ENCODE results near the gene ARHGAP24.

DNA sequence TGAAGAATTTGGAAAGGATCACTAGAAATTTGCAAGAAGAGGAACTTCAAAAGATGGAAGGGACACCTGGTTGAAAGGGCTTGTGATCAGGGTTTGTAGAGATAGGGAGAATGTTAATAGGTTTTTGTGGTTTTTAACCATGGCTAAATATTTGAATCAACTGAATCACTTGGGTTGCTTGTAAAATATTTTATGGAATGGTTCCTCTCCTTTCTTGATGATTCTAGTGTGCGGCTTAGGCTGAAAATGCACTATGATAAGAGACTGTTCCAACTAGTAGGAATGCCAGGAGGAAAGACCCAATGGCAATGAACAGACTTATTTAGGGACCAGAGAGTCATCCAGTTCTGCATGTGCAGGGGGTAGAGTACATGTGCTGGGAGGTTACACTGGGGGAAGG is 408.2 kb downstream of the ARHGAP24 start:
- TF ChIP-seq, protein P1, sequence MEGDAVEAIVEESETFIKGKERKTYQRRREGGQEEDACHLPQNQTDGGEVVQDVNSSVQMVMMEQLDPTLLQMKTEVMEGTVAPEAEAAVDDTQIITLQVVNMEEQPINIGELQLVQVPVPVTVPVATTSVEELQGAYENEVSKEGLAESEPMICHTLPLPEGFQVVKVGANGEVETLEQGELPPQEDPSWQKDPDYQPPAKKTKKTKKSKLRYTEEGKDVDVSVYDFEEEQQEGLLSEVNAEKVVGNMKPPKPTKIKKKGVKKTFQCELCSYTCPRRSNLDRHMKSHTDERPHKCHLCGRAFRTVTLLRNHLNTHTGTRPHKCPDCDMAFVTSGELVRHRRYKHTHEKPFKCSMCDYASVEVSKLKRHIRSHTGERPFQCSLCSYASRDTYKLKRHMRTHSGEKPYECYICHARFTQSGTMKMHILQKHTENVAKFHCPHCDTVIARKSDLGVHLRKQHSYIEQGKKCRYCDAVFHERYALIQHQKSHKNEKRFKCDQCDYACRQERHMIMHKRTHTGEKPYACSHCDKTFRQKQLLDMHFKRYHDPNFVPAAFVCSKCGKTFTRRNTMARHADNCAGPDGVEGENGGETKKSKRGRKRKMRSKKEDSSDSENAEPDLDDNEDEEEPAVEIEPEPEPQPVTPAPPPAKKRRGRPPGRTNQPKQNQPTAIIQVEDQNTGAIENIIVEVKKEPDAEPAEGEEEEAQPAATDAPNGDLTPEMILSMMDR (IDR thresholded peaks at IDR 0.05 in 2 of 3, conservative IDR thresholded peaks at IDR 0.05 in 1 of 3; ENCODE audit: borderline replicate concordance in 1 of 3, insufficient read depth in 1 of 3, low read depth in 2 of 3, low read length in 2 of 3) = no peak
- TF ChIP-seq JUND (IDR thresholded peaks at IDR 0.05) (no peak), EGR1 (IDR thresholded peaks at IDR 0.05; ENCODE audit: low read depth) (no peak), EZH2 (IDR thresholded peaks at IDR 0.05) (no peak), TCF7L2 (IDR thresholded peaks at IDR 0.05; ENCODE audit: borderline replicate concordance, extremely low read depth, insufficient read depth, insufficient read length) (no peak), SRF (IDR thresholded peaks at IDR 0.05; ENCODE audit: low read depth) (no peak), POLR2AphosphoS5 (IDR thresholded peaks at IDR 0.05; ENCODE audit: low read depth, low read length) (no peak), CEBPB (IDR thresholded peaks at IDR 0.05; ENCODE audit: low read depth) (no peak), MAX (IDR thresholded peaks at IDR 0.05) (no peak), POLR2A (IDR thresholded peaks at IDR 0.05; ENCODE audit: borderline replicate concordance, extremely low read depth, insufficient read depth, insufficient read length) (no peak)
- TF ChIP-seq, protein P2, sequence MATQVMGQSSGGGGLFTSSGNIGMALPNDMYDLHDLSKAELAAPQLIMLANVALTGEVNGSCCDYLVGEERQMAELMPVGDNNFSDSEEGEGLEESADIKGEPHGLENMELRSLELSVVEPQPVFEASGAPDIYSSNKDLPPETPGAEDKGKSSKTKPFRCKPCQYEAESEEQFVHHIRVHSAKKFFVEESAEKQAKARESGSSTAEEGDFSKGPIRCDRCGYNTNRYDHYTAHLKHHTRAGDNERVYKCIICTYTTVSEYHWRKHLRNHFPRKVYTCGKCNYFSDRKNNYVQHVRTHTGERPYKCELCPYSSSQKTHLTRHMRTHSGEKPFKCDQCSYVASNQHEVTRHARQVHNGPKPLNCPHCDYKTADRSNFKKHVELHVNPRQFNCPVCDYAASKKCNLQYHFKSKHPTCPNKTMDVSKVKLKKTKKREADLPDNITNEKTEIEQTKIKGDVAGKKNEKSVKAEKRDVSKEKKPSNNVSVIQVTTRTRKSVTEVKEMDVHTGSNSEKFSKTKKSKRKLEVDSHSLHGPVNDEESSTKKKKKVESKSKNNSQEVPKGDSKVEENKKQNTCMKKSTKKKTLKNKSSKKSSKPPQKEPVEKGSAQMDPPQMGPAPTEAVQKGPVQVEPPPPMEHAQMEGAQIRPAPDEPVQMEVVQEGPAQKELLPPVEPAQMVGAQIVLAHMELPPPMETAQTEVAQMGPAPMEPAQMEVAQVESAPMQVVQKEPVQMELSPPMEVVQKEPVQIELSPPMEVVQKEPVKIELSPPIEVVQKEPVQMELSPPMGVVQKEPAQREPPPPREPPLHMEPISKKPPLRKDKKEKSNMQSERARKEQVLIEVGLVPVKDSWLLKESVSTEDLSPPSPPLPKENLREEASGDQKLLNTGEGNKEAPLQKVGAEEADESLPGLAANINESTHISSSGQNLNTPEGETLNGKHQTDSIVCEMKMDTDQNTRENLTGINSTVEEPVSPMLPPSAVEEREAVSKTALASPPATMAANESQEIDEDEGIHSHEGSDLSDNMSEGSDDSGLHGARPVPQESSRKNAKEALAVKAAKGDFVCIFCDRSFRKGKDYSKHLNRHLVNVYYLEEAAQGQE (IDR thresholded peaks at IDR 0.05; ENCODE audit: low read depth) = no peak
